Activated CD4-positive, alpha-beta T cell treated with anti-CD3 and anti-CD28 coated beads for 36 hours (primary cell): ENCODE data around the gene TMIGD1. TPM values are rescaled to one million over a fixed set of nuclear protein-coding genes. Genes with fewer than 3 reads are reported as not detected.

ENCODE experiments used
- total RNA-seq, 2 experiments: library from RNA; stranded (reverse); gene quantifications; one replicate each; pipeline ENCODE4 v1.2.3, GENCODE V29; 2021

The TMIGD1 gene
- total RNA-seq, 2 experiments from 2014 or later, result not detected

Other genes starting within 250 kb of the TMIGD1 start
- gene NSRP1, start 217.2 kb downstream of the TMIGD1 start, total RNA-seq, result 10 to 100 TPM; 29.9 to 43.0 TPM
- not detected for gene SLC6A4, start 98.4 kb downstream of the TMIGD1 start, total RNA-seq
- gene BLMH, start 42.1 kb downstream of the TMIGD1 start, total RNA-seq, result 10 to 100 TPM; 54.3 to 74.5 TPM
- gene CPD, start 44.9 kb upstream of the TMIGD1 start, total RNA-seq, result 10 to 100 TPM; 29.0 to 36.3 TPM
- 10 to 100 TPM; 43.5 to 53.0 TPM for gene GOSR1, start 143.4 kb upstream of the TMIGD1 start, total RNA-seq